G401.6 (cell line): ENCODE results near the gene CENPN.

Experiments
- FAIRE-seq: peaks from 2 replicates; lab custom pipeline; 2012; peaks lifted over from hg19 to GRCh38; lab: Jason Lieb, UNC

Gene CENPN

DNA sequence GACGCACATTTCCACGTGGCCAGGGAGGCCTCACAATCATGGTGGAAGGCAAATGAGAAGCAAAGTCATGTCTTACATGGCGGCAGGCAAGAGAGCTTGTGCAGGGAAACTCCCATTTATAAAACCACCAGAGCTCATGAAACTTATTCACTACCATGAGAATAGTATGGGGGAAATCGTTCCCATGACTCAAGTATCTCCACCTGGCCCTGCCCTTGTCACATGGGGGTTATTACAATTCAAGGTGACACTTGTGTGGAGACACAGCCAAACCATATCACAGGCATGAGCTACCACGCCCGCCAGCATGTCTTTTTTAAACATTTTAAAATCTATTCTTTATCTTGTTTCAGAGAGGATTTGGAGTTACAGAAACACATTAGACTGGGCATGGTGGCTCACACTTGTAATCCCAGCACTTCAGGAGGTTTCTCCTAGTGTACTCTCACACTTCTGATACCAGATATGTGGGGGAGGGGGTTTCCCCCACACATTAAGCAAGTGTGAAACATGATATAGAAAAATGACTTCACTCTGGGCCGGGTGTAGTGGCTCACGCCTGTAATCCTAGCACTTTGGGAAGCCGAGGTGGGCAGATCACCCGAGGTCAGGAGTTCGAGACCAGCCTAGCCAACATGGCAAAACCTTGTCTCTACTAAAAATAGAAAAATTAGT, 23.1 kb downstream of the CENPN start:
- FAIRE-seq, result no peak

GRCh38 chr16:81035398-81035974, 28.5 kb downstream of the CENPN start, which contains the start of gene ATMIN:
ATMIN (plus strand) TSS chr16:81035842; CDS start chr16:81035871, 29 bp downstream.
- no peak for FAIRE-seq

GRCh38 chr16:81035975-81036750, 29.1 kb downstream of the CENPN start:
- FAIRE-seq, result no peak

- no peak for FAIRE-seq
These were observed 29.8 kb downstream of the CENPN start for GRCh38 chr16:81036751-81037350.

DNA sequence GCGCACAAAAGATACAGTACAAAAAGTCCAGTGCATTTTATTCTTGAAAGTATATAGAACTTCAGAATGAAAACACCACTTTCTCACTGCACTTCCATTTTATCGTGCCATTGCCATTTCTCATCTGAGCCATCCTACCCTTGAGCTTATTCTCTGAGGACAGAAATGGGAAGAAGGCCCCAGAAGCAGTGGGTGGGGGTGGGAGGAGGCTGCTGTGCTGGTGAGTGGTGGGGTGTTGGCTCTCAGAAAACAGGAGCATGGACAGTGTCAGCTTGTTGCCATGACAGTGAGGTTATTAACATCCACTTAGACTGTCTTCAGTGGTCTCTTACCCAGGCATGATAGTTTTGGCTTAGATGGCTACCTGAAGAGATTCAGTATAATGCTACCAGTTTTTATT, 33.1 kb downstream of the CENPN start:
- no peak for FAIRE-seq

DNA sequence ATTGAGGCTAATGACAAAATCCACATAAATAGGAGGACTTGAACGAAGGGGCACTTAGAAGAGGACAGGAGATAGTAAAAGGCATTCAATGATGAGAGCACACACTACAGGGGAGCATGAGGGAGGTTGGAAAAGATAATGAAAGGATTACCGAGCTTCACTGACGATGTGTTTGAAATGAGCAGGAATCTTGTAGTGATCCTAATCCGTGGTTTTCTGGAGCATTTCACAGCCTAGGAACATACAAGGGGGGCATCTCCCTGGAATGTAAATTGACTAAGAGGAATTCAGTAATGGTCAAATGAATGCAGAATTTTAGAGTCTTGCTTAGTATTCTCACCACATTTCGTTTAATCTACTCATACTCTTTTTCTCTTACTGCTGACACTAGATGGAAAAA, 33.8 kb downstream of the CENPN start:
- FAIRE-seq, result no peak

DNA sequence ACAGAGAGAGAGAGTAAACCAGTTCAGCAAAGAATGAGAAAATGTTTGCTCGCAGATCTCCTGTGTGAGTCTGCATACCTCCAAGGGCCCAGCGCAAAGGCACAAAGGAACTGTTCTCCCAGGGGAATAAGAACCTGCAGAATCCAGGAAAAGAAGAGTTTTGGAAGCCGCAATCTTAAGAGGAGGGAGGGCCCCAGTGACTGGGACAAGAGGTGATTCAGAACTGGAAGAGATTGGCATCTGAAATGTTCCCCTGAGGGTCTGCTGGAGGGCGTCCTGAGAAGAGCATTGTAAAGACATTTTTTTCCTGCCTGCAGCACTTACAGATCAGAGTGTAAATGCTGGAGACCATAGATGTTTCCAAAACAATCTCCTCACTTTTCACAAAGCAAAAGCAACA, 34.7 kb downstream of the CENPN start:
- FAIRE-seq, result no peak

DNA sequence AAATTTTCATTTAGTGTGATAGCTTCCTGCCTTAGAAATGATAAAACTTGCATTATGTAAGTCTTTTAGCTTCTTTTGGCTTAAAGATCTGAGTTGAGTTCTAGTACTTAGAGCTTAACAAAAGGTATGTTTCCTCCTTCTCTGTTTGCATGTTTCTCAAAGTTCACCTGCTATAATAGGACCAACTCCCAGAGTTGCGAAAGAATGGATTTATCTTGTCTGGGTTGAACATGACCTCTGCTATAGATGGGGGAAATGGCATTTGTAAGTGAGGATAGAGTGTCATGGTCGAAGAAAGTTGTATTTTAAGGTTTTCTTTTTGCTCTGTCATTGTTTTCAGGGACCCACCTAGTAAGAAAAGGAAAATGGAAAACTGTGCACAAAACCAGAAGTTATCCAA, 35.8 kb downstream of the CENPN start:
- no peak for FAIRE-seq

GRCh38 chr16:81053761-81054160, 46.7 kb downstream of the CENPN start:
- FAIRE-seq, result no peak

DNA sequence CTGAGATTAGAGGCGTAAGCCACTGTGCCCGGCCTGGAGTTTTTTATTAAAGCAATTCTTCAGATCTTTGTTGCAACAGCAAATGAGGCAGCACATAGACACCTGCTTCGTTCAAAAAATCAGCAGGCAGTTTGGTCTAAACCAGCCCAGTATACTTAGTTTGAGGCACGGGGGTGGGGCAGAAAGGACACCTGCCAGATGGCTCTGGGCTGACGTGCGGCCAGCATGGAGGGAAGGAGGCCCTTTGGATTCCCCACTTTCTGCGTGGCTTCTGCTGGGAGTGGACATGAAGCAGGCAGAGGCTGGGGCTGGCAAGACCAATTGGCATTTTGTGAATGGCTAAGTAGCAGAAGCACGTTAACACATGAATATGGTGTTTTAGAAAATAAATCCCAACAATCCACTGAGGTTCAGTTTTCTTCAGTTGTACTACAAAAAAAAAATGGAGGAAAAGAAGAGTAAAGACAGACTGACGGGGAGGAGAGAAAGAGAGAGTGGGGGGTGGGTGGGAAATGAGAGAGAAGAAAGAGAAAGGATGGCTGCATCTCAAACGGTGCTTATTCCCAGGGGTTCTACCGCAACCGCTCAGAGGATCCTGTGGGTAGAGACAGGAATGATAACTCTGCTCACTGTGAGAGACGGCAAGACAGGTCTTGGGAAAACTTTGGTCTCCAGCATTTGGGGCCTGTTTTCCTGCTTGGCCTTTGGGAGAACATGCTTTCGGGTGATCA, 53.7 kb downstream of the CENPN start:
- FAIRE-seq, result no peak

GRCh38 chr16:81061307-81061640, 54.3 kb downstream of the CENPN start:
- no peak for FAIRE-seq

GRCh38 chr16:81061871-81062608, 55.0 kb downstream of the CENPN start:
- FAIRE-seq, result no peak

- no peak for FAIRE-seq
These were observed 59.7 kb downstream of the CENPN start for GRCh38 chr16:81066681-81067080.

GRCh38 chr16:81067166-81067565, 60.2 kb downstream of the CENPN start:
- no peak for FAIRE-seq

GRCh38 chr16:81069063-81069462, 62.0 kb downstream of the CENPN start:
- no peak for FAIRE-seq

DNA sequence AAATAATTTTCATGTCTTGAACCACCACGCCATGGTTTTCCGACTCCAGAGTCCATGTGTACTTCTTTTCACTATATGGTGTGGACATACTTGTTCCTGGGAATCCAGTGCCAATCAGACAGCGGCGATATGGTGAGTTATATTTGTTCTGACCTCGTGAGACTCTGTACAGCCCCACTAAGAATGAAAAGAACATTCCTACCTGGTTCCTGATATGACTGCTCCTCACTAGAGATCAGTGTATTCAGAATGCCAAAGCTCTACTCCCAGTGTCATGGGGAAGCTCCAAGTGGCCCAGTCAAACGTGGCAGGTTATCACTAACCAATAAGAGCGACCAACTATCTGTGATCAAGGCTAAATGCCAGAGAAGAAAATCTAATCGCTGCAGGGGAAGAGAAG, 64.0 kb downstream of the CENPN start:
- FAIRE-seq, result no peak

DNA sequence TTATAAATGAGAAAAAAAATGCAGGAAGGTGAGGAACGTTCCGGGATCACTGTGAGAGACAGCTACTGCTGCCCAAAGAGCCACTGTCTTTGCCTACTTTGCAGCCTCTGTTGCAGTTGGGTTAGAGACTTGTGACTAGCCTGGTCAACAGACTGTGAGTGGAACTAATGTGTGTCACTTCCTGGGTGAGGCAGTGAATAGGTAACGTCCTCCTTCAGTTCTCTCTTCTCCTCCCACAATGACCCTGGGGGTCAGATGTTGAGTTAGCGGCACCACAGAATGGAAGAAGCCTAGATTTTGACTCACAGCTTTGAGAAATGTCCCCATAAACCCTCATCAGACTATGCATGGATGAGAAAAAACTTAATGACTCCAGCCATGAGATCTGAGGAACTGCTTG, 64.8 kb downstream of the CENPN start:
- FAIRE-seq, result no peak

GRCh38 chr16:81073560-81074330, 66.7 kb downstream of the CENPN start:
- no peak for FAIRE-seq

GRCh38 chr16:81076566-81077075, 69.6 kb downstream of the CENPN start:
- peak; percentile 91 for FAIRE-seq

- peak; percentile 62 for FAIRE-seq
These were observed 70.3 kb downstream of the CENPN start, which contains the start of gene C16orf46 for GRCh38 chr16:81077076-81077940. C16orf46 (minus strand) TSS chr16:81077238; CDS start chr16:81063955, 13,283 bp downstream.
